HL-60 (cell line): ENCODE results near the gene DNM3.

Source experiments
- DNase-seq, 2 experiments: peaks; one replicate each; pipeline ENCODE4 v3.0.0-alpha.2; 2010 to 2020; ENCODE audit warnings: low read depth in 1 of 2, low spot score in 1 of 2
- H3K27ac ChIP-seq: fragments of 250-450 bp; sonication (Bioruptor Pico); replicated peaks from 2 replicates; pipeline ENCODE4 v1.5.1; 2020; ENCODE audit warnings: mild to moderate bottlenecking, moderate library complexity
- H3K27me3 ChIP-seq: fragments of 250-450 bp; sonication (Bioruptor Pico); 2 replicates; pipeline ENCODE4 v1.5.1; 2021; ENCODE audit warnings: mild to moderate bottlenecking, moderate library complexity; ENCODE audit not compliant: insufficient read depth, poor library complexity, severe bottlenecking
- H3K4me3 ChIP-seq: replicated peaks from 2 replicates; pipeline ENCODE4 v1.5.1; 2011; ENCODE audit warnings: mild to moderate bottlenecking, control low read depth, low read length; ENCODE audit not compliant: insufficient read depth
- GABPA ChIP-seq: IDR thresholded peaks from 2 replicates; pipeline ENCODE4 v1.6.1; 2012; ENCODE audit warnings: low read depth
- POLR2AphosphoS5 ChIP-seq: IDR thresholded peaks from 2 replicates; pipeline ENCODE4 v1.6.1; 2012; ENCODE audit warnings: low read depth
- SPI1 ChIP-seq: IDR thresholded peaks from 2 replicates; pipeline ENCODE4 v1.6.1; 2012; ENCODE audit warnings: low read depth, mild to moderate bottlenecking, borderline replicate concordance
- TF ChIP-seq, protein P1 (sequence below): IDR thresholded peaks from 2 replicates; pipeline ENCODE4 v1.6.1; 2012; ENCODE audit warnings: low read depth; ENCODE audit not compliant: insufficient replicate concordance
- TF ChIP-seq, protein P2 (sequence below): IDR thresholded peaks from one replicate; pipeline ENCODE4 v1.5.1; 2011; ENCODE audit warnings: low read length, control low read depth, inconsistent platforms; ENCODE audit not compliant: insufficient read depth

DNM3 gene

DNA sequence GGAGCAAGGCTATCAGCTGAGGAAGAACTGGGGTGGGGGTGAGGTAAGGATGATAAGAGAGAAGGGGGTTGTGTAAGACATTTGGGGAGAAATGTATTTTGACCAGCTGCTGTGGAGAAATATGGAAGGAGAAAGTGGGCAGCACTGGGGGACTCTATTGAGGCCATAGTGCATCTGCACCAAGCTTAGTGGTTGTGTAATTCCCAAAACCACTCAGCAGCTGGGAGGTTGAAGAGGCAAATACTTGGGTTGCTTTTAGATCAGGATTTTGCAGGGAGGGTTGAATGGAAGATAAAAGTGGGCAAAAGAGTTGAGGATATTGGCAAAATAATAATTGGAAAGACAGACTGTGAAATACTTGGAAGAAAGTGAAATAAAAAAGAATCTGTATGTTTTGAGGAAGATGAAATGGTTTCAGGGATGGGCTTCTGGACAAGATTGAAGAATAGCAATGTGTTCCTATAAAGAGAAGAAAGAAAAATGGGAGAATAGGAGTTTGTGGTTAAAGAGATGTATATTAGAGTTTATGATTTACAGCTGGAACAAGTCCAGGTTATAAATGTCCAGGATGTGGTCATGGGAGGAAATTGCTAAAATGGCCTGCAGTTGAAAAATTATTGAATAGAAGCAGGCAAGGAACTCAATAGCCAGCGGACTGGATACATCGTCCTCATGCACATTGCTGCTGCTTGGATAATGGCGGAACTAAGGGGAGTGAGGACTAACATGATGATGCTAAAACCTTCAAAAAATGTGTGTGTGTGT, 162.7 kb downstream of the DNM3 start:
- no peak for DNase-seq

DNA sequence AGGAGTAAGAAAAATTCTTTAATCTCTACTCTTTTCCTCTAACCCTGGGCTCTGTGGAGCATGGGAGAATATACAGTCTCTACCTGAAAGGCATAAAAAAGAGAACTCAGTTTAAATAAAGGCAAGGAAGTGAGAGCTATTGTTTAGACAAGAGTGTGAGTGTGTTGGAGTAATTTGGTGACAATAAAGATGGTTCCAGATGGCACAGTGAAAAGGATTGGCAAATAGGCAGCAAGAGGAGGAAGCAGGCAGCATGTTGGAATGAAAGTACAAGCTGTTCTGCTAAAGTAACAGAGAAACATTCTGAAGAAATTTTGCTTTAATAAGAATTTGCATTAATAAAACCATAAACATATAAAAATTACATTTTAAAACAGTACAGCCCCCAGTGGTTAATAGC, 163.4 kb downstream of the DNM3 start:
- H3K27ac ChIP-seq: no peak overlapping the region
- no peak for TF ChIP-seq SPI1
- no peak overlapping the region for H3K4me3 ChIP-seq
- no peaks in the 10 kb centered on the region for H3K27me3 ChIP-seq
- DNase-seq: no peak

More for the DNA sequence above, 162.7 kb downstream of the DNM3 start:
- H3K27me3 ChIP-seq: no peaks in the 10 kb centered on the region
- H3K27ac ChIP-seq: no peak overlapping the region
- no peak for TF ChIP-seq GABPA
- TF ChIP-seq, protein P1, sequence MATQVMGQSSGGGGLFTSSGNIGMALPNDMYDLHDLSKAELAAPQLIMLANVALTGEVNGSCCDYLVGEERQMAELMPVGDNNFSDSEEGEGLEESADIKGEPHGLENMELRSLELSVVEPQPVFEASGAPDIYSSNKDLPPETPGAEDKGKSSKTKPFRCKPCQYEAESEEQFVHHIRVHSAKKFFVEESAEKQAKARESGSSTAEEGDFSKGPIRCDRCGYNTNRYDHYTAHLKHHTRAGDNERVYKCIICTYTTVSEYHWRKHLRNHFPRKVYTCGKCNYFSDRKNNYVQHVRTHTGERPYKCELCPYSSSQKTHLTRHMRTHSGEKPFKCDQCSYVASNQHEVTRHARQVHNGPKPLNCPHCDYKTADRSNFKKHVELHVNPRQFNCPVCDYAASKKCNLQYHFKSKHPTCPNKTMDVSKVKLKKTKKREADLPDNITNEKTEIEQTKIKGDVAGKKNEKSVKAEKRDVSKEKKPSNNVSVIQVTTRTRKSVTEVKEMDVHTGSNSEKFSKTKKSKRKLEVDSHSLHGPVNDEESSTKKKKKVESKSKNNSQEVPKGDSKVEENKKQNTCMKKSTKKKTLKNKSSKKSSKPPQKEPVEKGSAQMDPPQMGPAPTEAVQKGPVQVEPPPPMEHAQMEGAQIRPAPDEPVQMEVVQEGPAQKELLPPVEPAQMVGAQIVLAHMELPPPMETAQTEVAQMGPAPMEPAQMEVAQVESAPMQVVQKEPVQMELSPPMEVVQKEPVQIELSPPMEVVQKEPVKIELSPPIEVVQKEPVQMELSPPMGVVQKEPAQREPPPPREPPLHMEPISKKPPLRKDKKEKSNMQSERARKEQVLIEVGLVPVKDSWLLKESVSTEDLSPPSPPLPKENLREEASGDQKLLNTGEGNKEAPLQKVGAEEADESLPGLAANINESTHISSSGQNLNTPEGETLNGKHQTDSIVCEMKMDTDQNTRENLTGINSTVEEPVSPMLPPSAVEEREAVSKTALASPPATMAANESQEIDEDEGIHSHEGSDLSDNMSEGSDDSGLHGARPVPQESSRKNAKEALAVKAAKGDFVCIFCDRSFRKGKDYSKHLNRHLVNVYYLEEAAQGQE: no peak
- TF ChIP-seq, protein P2, sequence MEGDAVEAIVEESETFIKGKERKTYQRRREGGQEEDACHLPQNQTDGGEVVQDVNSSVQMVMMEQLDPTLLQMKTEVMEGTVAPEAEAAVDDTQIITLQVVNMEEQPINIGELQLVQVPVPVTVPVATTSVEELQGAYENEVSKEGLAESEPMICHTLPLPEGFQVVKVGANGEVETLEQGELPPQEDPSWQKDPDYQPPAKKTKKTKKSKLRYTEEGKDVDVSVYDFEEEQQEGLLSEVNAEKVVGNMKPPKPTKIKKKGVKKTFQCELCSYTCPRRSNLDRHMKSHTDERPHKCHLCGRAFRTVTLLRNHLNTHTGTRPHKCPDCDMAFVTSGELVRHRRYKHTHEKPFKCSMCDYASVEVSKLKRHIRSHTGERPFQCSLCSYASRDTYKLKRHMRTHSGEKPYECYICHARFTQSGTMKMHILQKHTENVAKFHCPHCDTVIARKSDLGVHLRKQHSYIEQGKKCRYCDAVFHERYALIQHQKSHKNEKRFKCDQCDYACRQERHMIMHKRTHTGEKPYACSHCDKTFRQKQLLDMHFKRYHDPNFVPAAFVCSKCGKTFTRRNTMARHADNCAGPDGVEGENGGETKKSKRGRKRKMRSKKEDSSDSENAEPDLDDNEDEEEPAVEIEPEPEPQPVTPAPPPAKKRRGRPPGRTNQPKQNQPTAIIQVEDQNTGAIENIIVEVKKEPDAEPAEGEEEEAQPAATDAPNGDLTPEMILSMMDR: no peak
- H3K4me3 ChIP-seq: no peak overlapping the region

DNA sequence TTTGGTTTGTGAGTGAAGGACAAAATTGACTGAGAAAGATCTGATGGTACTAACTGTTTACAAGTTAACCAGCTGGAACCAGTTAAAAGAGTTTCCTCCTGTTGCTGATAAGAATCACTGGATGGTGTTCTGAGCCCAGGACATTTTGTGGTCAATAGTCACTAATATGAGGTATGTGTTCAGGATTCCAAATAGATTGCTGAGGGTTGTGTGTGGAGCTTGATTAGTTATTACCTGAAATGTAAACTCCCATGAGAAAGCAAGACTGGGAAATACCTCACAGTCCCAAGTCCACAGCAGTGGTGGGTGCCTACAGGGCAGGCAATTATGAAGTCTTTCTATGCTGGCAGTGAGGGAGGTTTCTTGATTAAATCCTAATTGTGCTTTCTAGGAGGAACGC, 164.6 kb downstream of the DNM3 start:
- Histone ChIP-seq H3K27me3 (no peaks in the 10 kb centered on the region), H3K27ac (no peak overlapping the region), H3K4me3 (no peak overlapping the region)
- TF ChIP-seq POLR2AphosphoS5 (no peak), GABPA (no peak), SPI1 (no peak)
- TF ChIP-seq, protein P1: no peak
- TF ChIP-seq, protein P2: no peak
- DNase-seq: no peak

DNA sequence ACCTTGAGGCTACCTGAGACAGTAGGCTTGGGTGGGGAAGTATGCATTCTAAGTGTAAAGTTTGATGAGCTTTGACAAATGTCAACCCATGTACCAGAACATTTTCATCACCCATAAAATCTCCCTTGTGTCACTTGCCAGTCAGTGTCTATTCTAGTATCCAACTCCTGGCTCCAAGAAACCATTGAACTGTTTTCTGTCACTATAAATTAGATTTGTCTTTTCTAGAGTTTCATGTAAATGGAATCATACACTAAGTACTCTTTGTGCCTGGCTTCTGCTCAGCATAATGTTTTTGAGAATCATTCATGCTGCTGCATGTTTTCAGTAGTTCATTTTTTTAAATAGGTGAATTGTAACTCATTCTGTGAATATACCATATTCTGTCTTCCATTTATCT, 165.4 kb downstream of the DNM3 start:
- no peak overlapping the region for H3K4me3 ChIP-seq
- DNase-seq: no peak
- TF ChIP-seq POLR2AphosphoS5: no peak
- TF ChIP-seq GABPA: no peak
- no peak for TF ChIP-seq SPI1
- TF ChIP-seq, protein P2: no peak
- TF ChIP-seq, protein P1: no peak
- no peak overlapping the region for H3K27ac ChIP-seq
- H3K27me3 ChIP-seq: no peaks in the 10 kb centered on the region
